HT1080 (cell line): ENCODE measurements around the gene C10orf62. TPM values are rescaled to one million over a fixed set of nuclear protein-coding genes. Genes with fewer than 3 reads are reported as not detected.
"Not testable (repeated sequence)": the region's sequence is repeated elsewhere in the genome, so short reads cannot be mapped to it uniquely, and the experiment has no call there.

Experiments
- DNase-seq: peaks from one replicate; pipeline ENCODE4 v3.0.0-alpha.2; 2015; ENCODE audit warnings: low read depth
- polyA plus RNA-seq, 2 experiments: library from polyadenylated mRNA; depleted of rRNA; stranded (reverse); fragments of >200 nt; gene quantifications; 2 replicates each; pipeline ENCODE4 v1.2.3, GENCODE V29; 2015
- total RNA-seq: library from RNA; depleted of rRNA; stranded (reverse); fragments of >200 nt; shearing (Covaris generic); gene quantifications from 2 replicates; pipeline ENCODE4 v1.2.3, GENCODE V29; 2014; rRNA removed

Gene C10orf62
- not detected in 2 replicates for total RNA-seq
- polyA plus RNA-seq (2015; cell fraction: cytosol; rRNA removed): not detected in 2 replicates
- polyA plus RNA-seq (2015; cell fraction: nucleus; rRNA removed): 0.46 TPM in 1 of 2 replicates, not detected in the other

- DNase-seq: peak; percentile 15
Measured at GRCh38 chr10:97589479-97589878, at the start of gene C10orf62. TSS of gene C10orf62 (plus strand) at chr10:97589721. CDS start at chr10:97589898, 177 bp downstream.

GRCh38 chr10:97540669-97541500 lies 48.6 kb upstream of the C10orf62 start:
- DNase-seq: no peak

GRCh38 chr10:97542169-97543024 lies 47.1 kb upstream of the C10orf62 start:
- DNase-seq: peak; percentile 98

GRCh38 chr10:97543025-97543546 lies 46.4 kb upstream of the C10orf62 start:
- peak; percentile 99 for DNase-seq

GRCh38 chr10:97546456-97547270 lies 42.9 kb upstream of the C10orf62 start:
- no peak for DNase-seq

- no peak for DNase-seq
Measured at GRCh38 chr10:97547271-97547600, 42.3 kb upstream of the C10orf62 start.

GRCh38 chr10:97547962-97548361 lies 41.6 kb upstream of the C10orf62 start:
- DNase-seq: peak; percentile 53

- DNase-seq: no peak
Measured at GRCh38 chr10:97548828-97549455, 40.6 kb upstream of the C10orf62 start.

GRCh38 chr10:97549587-97550322 lies 39.8 kb upstream of the C10orf62 start:
- DNase-seq: no peak

GRCh38 chr10:97550336-97551149 lies 39.0 kb upstream of the C10orf62 start:
- no peak for DNase-seq

- no peak for DNase-seq
Measured at GRCh38 chr10:97551271-97551670, 38.2 kb upstream of the C10orf62 start.

- peak; percentile 75 for DNase-seq
Measured at GRCh38 chr10:97553575-97554031, 35.9 kb upstream of the C10orf62 start.

- not testable (repeated sequence) for DNase-seq
Measured at GRCh38 chr10:97554336-97554735, 35.2 kb upstream of the C10orf62 start.

GRCh38 chr10:97555541-97555940 lies 34.0 kb upstream of the C10orf62 start:
- not testable (repeated sequence) for DNase-seq

- DNase-seq: not testable (repeated sequence)
Measured at GRCh38 chr10:97560731-97561381, 28.7 kb upstream of the C10orf62 start.

GRCh38 chr10:97561386-97562077 lies 28.0 kb upstream of the C10orf62 start:
- DNase-seq: not testable (repeated sequence)

GRCh38 chr10:97562329-97562728 lies 27.2 kb upstream of the C10orf62 start:
- DNase-seq: not testable (repeated sequence)
